Breast epithelium (tissue), 3 donors: ENCODE results near the gene DDX19B.
A peak's percentile ranks its signal among the peaks of the same experiment; 100 is the strongest.

ENCODE experiments used
- CTCF ChIP-seq, 3 donors: fragments of 450-650 bp; IDR thresholded peaks; one replicate each; pipeline ENCODE4 v1.5.1; 2016 to 2017; ENCODE audit warnings: antibody characterized with exemption in 3 of 3, mild to moderate bottlenecking in 3 of 3, moderate library complexity in 3 of 3
- POLR2AphosphoS5 ChIP-seq, 3 donors: sonication (generic); formaldehyde crosslinking; IDR thresholded peaks; one replicate each; pipeline ENCODE4 v1.6.1; 2017; ENCODE audit warnings: antibody characterized with exemption in 3 of 3

GRCh38 chr16:70380919-70381603 lies 82.1 kb downstream of the DDX19B start:
- peak in 2 of 3 donors; percentile 32 to 52 for TF ChIP-seq POLR2AphosphoS5 (IDR thresholded peaks at IDR 0.05)
- peak in 2 of 3 donors; percentile 9 to 18 for TF ChIP-seq CTCF (IDR thresholded peaks at IDR 0.05)
